Left renal pelvis (tissue), 4 donors: Measurements from ENCODE around the gene PRMT7. TPM values are rescaled to one million over a fixed set of nuclear protein-coding genes. Genes with fewer than 3 reads are reported as not detected.

Source experiments
- DNase-seq, 4 donors: peaks; one replicate each; pipeline ENCODE4 v3.0.0-alpha.2; 2013; ENCODE audit warnings: low read depth in 4 of 4, low spot score in 3 of 4
- polyA plus RNA-seq, 4 donors: library from polyadenylated mRNA; unstranded; fragments of 120-200 nt; gene quantifications; one replicate each; pipeline ENCODE4 v1.2.1, GENCODE V29; 2013; ENCODE audit not compliant: insufficient read length in 4 of 4

PRMT7 gene
- polyA plus RNA-seq, 4 donors: 46.3 to 66.6 (median 53.2) TPM

DNA sequence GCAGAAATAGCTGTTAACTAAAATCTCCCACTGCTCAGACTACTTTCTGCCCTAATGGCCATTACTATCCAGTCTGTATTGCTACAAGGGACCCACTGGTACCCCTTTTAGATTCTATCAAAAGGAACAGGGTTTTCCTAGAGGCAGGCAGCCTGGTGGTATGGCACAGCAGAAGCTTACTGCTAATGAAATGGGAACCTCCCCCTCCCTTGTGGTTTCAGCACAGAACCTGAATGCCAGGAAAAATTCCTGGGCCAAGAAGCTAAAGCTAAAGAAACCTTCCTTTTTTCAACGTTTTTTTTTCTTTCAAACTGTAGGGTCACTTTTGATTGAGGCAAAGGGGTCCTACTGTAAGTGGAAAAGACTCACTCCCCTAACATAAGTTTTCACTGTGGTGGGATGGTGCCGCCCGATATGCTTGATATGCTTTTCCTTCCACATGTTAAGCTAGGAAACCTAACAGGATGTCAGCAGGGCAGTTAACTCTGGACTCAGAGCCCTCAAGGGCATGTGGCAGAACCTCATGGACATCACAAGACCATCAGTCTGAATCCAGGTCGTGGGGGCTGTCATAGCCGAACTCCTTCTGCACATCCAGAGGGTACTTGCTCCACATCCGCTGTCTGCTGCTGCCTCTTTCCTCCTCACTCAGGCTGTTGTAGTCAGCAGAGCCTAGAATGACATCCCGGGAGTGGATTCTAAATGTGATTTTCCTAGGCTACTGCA lies 9.9 kb upstream of the PRMT7 start:
- DNase-seq: no peak

GRCh38 chr16:68306633-68307032 lies 4.2 kb upstream of the PRMT7 start:
- DNase-seq: no peak

DNA sequence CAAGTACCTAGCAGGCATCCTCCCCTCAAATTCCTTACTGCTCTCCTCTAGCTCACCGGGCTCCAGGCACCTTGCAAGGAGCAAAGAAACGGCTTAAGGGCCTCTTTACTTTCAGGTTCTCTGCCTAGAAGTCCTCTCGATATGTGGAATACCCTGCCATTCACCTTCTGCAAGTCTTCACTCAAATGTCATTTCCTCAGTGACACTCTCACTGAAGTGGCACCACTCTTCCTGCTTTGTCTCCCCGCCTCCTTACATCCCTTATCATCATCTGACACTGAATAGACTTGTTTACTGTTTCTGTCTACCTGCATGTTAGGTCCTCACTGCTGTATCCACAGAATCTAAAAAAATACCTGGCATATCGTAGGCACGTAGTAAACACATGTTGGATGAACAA lies 1.0 kb upstream of the PRMT7 start:
- no peak for DNase-seq

GRCh38 chr16:68310437-68310773 lies 414 bp upstream of the PRMT7 start:
- no peak for DNase-seq

GRCh38 chr16:68313116-68313515 lies 2.3 kb downstream of the PRMT7 start:
- no peak for DNase-seq

DNA sequence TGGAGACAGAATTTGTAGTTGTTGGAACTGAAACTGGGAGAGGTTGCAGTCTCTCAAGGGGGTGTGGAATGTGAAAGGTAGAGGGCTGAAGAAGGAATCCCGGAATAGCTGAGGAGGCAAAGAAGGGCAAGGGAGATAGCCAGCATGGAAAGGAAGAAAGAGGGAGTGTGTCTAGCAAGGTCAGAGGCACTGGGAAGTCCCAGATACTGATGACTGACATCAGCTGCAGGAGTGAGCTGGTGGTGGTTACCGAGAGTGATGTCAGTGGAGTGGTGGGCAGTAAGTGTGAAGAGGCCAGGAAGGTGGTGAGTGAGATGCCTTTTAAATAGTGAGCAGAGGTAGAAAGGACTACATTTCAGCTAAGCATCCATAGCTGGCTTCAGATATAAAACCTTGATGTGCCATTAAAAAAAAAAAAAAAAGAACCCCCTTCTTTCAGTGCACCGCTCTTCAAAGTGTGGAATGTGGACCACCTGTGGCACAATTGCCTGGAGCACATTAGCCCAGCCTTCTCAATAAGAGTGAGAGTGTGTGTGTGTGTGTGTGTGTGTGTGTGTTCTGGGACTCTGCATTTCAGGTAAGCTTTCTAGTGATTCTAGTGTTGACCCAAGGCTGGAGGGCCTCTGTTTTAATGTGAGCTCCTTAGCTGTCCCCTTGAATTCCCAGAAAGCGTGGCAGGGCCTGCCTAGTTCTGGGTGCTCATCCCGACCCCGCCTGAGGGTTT lies 8.5 kb downstream of the PRMT7 start:
- no peak for DNase-seq

GRCh38 chr16:68324336-68324735 lies 13.5 kb downstream of the PRMT7 start:
- DNase-seq: no peak

DNA sequence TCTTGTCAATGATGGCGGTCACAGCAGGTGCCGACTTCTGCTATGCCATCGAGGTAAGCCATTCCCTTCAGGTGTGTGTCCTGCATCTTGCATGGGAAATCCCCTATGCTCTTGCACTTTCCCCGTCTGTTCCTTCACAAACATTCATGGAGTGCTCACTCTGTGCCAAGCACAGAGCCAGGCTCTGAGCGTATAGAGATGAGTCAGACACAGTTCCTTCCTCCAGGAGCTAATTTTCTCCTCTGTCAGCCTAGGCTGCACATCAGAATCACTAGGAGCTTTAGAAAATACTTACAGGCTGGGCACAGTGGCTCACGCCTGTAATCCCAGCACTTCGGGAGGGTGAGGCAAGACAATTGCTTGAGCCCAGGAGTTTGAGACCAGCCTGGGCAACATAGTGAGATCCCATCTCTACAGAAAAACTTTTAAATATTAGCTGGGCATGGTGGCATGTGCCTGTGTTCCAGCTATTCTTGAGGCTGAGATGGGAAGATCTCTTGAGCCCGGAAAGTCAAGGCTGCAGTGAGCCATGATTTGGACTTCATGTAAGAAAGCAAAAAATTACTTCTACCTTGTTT lies 14.1 kb downstream of the PRMT7 start:
- DNase-seq: no peak

DNA sequence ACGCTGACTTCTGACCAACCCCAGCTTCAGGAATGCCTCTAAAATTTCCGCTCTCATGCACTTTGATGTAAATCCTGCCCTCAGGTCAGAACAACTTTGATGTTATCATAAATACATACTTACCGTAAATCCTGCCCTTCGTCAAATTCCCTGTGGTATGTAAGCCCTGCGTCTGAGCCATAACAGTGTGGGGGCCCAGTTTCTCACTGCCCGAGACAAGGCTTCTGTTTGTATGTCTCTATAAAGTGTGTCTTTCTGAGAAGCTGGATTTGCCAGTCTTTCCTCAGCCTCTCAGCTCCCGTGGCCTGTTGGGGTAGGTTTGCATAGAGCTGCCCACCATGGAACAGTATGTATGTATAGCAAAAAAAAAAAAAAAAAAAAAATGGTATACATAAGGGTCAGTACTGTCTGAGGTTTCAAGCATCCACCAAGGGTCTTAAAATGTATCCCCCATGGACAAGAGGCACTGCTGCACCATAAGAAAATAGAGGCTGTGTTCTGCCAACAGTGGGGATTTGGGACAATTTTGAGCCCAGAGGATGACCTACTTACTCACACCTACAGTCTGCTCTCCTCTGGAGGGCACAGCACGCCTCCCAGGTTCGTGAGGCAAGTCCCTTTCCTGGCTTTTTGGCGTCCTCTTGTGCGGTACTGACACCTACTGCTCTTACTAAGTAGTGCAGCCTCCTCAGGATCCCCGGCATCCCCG lies 17.5 kb downstream of the PRMT7 start:
- peak in 1 of 4 donors; percentile 72 for DNase-seq

- no peak for DNase-seq
These were observed 18.1 kb downstream of the PRMT7 start for GRCh38 chr16:68328860-68329390.

- DNase-seq: no peak
These were observed 21.1 kb downstream of the PRMT7 start for GRCh38 chr16:68331879-68332410.

GRCh38 chr16:68332411-68333121 lies 21.7 kb downstream of the PRMT7 start:
- no peak for DNase-seq

DNA sequence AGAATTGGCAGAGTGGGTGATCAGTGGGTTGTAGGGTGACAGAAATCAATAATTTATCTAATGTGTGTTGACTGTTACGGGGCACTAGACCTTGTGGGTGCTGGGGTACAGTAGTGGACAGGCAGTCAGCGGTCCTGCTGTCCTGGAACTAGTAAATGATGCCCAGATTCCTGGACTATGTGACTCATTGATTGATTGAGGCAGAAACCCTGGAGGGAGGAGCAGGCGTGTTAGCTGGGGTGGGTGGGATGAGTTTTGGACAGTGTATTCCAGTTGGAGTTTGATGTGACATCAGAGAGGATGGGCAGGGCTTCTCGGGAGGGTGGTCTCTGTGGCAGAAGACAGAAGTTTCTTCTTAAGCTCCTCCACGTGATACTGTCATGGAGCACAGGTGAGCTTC lies 24.4 kb downstream of the PRMT7 start:
- no peak for DNase-seq

- DNase-seq: no peak
These were observed 27.7 kb downstream of the PRMT7 start for GRCh38 chr16:68338326-68339119.

- DNase-seq: no peak
These were observed 28.4 kb downstream of the PRMT7 start for GRCh38 chr16:68339214-68339613.

- DNase-seq: no peak
These were observed 31.8 kb downstream of the PRMT7 start for GRCh38 chr16:68342620-68343019.

DNA sequence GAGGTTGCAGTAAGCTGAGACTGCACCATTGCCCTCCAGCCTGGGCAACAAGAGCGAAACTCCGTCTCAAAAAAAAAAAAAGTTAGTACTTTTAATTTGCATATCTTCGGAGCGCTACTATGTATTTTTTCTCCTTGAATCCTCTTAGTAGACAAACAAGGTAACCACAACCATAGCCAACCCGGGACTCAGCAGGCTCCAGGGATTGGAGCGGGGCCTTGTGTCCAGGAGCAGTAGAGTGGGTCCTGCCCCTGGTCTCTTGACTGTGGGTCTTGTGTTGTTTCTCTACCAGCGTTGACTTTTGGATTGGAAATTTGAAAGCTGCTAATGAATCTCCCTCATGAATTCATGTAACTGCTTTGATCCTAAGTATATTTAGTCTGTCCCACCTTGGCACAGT lies 32.3 kb downstream of the PRMT7 start:
- DNase-seq: no peak

GRCh38 chr16:68344252-68344651 lies 33.4 kb downstream of the PRMT7 start:
- DNase-seq: no peak

- DNase-seq: no peak
These were observed 34.6 kb downstream of the PRMT7 start for GRCh38 chr16:68345351-68345810.
